CD14-positive monocyte (primary cell): Measurements from ENCODE around the gene ADAMTS18. TPM values are rescaled to one million over a fixed set of nuclear protein-coding genes. Genes with fewer than 3 reads are reported as not detected.

Source experiments
- DNase-seq, 3 donors: peaks; one replicate each; pipeline ENCODE4 v3.0.0-alpha.2; 2011 to 2022
- H2AFZ ChIP-seq: 2 replicates; pipeline ENCODE4 v1.6.0; 2012; ENCODE audit warnings: mild to moderate bottlenecking, low read depth, low read length, inconsistent platforms; ENCODE audit not compliant: insufficient read depth, poor library complexity, severe bottlenecking
- H3K27ac ChIP-seq, 2 donors: 1 replicate in 1 of 2; 2 replicates in 1 of 2; pipeline ENCODE4 v1.5.1; 2012 to 2013; ENCODE audit warnings: low read length in 2 of 2, control low read depth in 1 of 2, inconsistent platforms in 1 of 2, low read depth in 1 of 2, mild to moderate bottlenecking in 1 of 2
- H3K27me3 ChIP-seq, 2 donors: one replicate each; pipeline versions ENCODE4 v1.6.0 to v1.6.1; 2011 to 2013; ENCODE audit warnings: low read length in 2 of 2; ENCODE audit not compliant: control insufficient read depth in 2 of 2, insufficient read depth in 2 of 2
- H3K36me3 ChIP-seq, 2 donors: replicated peaks in 1 of 2; 1 replicate in 1 of 2; 2 replicates in 1 of 2; pipeline versions ENCODE4 v1.5.1 to v1.6.1; 2012 to 2013; ENCODE audit warnings: low read length in 2 of 2, control low read depth in 1 of 2, inconsistent platforms in 1 of 2, mild to moderate bottlenecking in 1 of 2; ENCODE audit not compliant: insufficient read depth in 2 of 2, control insufficient read depth in 1 of 2
- H3K4me1 ChIP-seq, 2 donors: 1 replicate in 1 of 2; 2 replicates in 1 of 2; pipeline versions ENCODE4 v1.5.1 to v1.6.1; 2012 to 2013; ENCODE audit warnings: low read length in 2 of 2, control low read depth in 1 of 2, inconsistent platforms in 1 of 2, mild to moderate bottlenecking in 1 of 2, moderate library complexity in 1 of 2; ENCODE audit not compliant: insufficient read depth in 2 of 2, control insufficient read depth in 1 of 2
- H3K4me2 ChIP-seq: replicated peaks from 2 replicates; pipeline ENCODE3; 2012; ENCODE audit warnings: low read length, moderate library complexity, mild to moderate bottlenecking; ENCODE audit not compliant: poor library complexity, severe bottlenecking; ENCODE audit errors: extremely low read depth
- H3K4me3 ChIP-seq, 3 experiments: fragments of 200-600 bp in 1 of 3; sonication (generic) in 1 of 3; replicated peaks in 1 of 3; 1 replicate in 2 of 3; 2 replicates in 1 of 3; pipeline ENCODE4 v1.5.1; 2011 to 2013; ENCODE audit warnings: low read length in 3 of 3, mild to moderate bottlenecking in 3 of 3, control low read depth in 2 of 3, low read depth in 2 of 3, inconsistent platforms in 1 of 3, moderate library complexity in 1 of 3
- H3K79me2 ChIP-seq: 2 replicates; pipeline ENCODE4 v1.6.0; 2012; ENCODE audit warnings: mild to moderate bottlenecking, control low read depth, inconsistent platforms, low read length, moderate library complexity; ENCODE audit not compliant: insufficient read depth
- H3K9ac ChIP-seq: 2 replicates; pipeline ENCODE4 v1.6.0; 2017; ENCODE audit warnings: low read length, mild to moderate bottlenecking; ENCODE audit not compliant: insufficient read depth, poor library complexity, severe bottlenecking
- H3K9me3 ChIP-seq, 2 donors: replicated peaks in 1 of 2; 1 replicate in 1 of 2; 2 replicates in 1 of 2; pipeline versions ENCODE4 v1.5.1 to v1.6.1; 2012 to 2013; ENCODE audit warnings: low read length in 2 of 2, control low read depth in 1 of 2; ENCODE audit not compliant: control insufficient read depth in 1 of 2, insufficient read depth in 1 of 2
- H4K20me1 ChIP-seq: 2 replicates; pipeline ENCODE4 v1.6.0; 2012; ENCODE audit warnings: mild to moderate bottlenecking, low read length, control low read depth, moderate library complexity; ENCODE audit not compliant: insufficient read depth
- H3K27ac Mint-ChIP-seq, 7 donors: one replicate each; pipeline ENCODE4 v1.8.0; 2020; ENCODE audit warnings: mild to moderate bottlenecking in 7 of 7, mixed read lengths in 7 of 7, moderate library complexity in 6 of 7, inconsistent platforms in 2 of 7
- H3K27me3 Mint-ChIP-seq, 3 donors: one replicate each; pipeline ENCODE4 v1.8.0; 2021 to 2022; ENCODE audit warnings: low read depth in 3 of 3, mild to moderate bottlenecking in 3 of 3, mixed read lengths in 3 of 3, moderate library complexity in 3 of 3, inconsistent platforms in 1 of 3
- H3K36me3 Mint-ChIP-seq, 2 donors: one replicate each; pipeline ENCODE4 v1.8.0; 2020; ENCODE audit warnings: mixed read lengths in 2 of 2, inconsistent platforms in 1 of 2, mild to moderate bottlenecking in 1 of 2
- H3K4me1 Mint-ChIP-seq: one replicate; pipeline ENCODE4 v1.8.0; 2020; ENCODE audit warnings: mild to moderate bottlenecking, mixed read lengths
- H3K4me3 Mint-ChIP-seq, 2 donors: one replicate each; pipeline ENCODE4 v1.8.0; 2020; ENCODE audit warnings: mild to moderate bottlenecking in 2 of 2, mixed read lengths in 2 of 2, moderate library complexity in 1 of 2
- H3K9me3 Mint-ChIP-seq, 7 donors: one replicate each; pipeline ENCODE4 v1.8.0; 2020 to 2022; ENCODE audit warnings: mixed read lengths in 7 of 7, mild to moderate bottlenecking in 6 of 7, moderate library complexity in 6 of 7, inconsistent platforms in 2 of 7
- WGBS: methylation state at CpG from one replicate; pipeline ENCODE4 v1.1.5; 2013; ENCODE audit warnings: missing lambda C conversion rate; ENCODE audit not compliant: insufficient coverage; 5-methylcytosine and 5-hydroxymethylcytosine counted together
- intact Hi-C, 2 donors: fragments of 100-400 bp; cut with micrococcal nuclease; formaldehyde crosslinking; loops; one replicate each; pipeline versions ENCODE4 v1.15.0 to v1.15.1; 2023
- polyA plus RNA-seq, 3 donors: library from polyadenylated mRNA; depleted of rRNA in 1 of 3; unstranded in 2 of 3; stranded (reverse) in 1 of 3; fragments of 300-500 nt in 2 of 3; fragments of >200 nt in 1 of 3; fragmentation: Illumina TruSeq in 2 of 3; gene quantifications; 1 replicate in 2 of 3; 2 replicates in 1 of 3; pipeline ENCODE4 v1.2.3, GENCODE V29; 2012 to 2021
- TF ChIP-seq, protein P1 (sequence below): fragments of 200-600 bp; IDR thresholded peaks from one replicate; pipeline ENCODE4 v1.8.0; 2022; ENCODE audit warnings: antibody characterized with exemption, mild to moderate bottlenecking

ADAMTS18 gene
- polyA plus RNA-seq, 3 donors, result not detected

DNA sequence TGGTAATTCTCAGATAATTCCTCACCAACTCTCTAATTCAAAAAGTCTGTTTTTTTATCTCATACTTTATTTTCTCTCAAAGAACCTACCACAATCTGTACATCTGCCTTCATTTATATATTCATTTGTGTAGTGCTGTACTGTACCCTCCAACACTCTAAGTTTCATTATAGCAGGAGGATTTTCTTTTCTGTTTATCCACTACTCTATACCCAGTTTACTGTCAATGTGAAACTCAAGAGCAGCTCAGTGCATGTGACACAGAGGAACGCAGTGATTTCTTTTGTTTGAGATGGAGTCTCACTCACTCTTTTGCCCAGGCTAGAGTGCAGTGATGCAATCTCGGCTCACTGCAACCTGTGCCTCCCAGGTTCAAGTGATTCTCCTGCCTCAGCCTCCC lies 117.8 kb downstream of the ADAMTS18 start:
- peaks cover 0 to 10% (median 0%) of the 10 kb centered on the region in 7 donors for H3K9me3 Mint-ChIP-seq
- TF ChIP-seq, protein P1, sequence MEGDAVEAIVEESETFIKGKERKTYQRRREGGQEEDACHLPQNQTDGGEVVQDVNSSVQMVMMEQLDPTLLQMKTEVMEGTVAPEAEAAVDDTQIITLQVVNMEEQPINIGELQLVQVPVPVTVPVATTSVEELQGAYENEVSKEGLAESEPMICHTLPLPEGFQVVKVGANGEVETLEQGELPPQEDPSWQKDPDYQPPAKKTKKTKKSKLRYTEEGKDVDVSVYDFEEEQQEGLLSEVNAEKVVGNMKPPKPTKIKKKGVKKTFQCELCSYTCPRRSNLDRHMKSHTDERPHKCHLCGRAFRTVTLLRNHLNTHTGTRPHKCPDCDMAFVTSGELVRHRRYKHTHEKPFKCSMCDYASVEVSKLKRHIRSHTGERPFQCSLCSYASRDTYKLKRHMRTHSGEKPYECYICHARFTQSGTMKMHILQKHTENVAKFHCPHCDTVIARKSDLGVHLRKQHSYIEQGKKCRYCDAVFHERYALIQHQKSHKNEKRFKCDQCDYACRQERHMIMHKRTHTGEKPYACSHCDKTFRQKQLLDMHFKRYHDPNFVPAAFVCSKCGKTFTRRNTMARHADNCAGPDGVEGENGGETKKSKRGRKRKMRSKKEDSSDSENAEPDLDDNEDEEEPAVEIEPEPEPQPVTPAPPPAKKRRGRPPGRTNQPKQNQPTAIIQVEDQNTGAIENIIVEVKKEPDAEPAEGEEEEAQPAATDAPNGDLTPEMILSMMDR, result no peak
- H3K9ac ChIP-seq, result no peak overlapping the region
- no peak overlapping the region for H3K4me3 Mint-ChIP-seq
- no peaks in the 10 kb centered on the region for H3K9me3 ChIP-seq
- no peaks in the 10 kb centered on the region for H3K79me2 ChIP-seq
- no peak overlapping the region for H3K27ac Mint-ChIP-seq
- no peaks in the 10 kb centered on the region for H3K27me3 ChIP-seq
- no peaks in the 10 kb centered on the region for H3K36me3 ChIP-seq
- H3K4me1 Mint-ChIP-seq, result no peaks in the 10 kb centered on the region
- H2AFZ ChIP-seq, result no peak overlapping the region
- 89% methylated on average over 2 of the region's 2 CpGs for WGBS
- no peak overlapping the region for H3K27ac ChIP-seq
- H3K4me3 ChIP-seq, result no peak overlapping the region
- intact Hi-C loops, result no loop called here
- H3K4me1 ChIP-seq, result no peaks in the 10 kb centered on the region
- no peaks in the 10 kb centered on the region for H4K20me1 ChIP-seq
- H3K27me3 Mint-ChIP-seq, result peaks cover 0 to 3% (median 1%) of the 10 kb centered on the region in 3 donors
- DNase-seq, result no peak
- no peaks in the 10 kb centered on the region for H3K36me3 Mint-ChIP-seq
- no peak overlapping the region for H3K4me2 ChIP-seq

DNA sequence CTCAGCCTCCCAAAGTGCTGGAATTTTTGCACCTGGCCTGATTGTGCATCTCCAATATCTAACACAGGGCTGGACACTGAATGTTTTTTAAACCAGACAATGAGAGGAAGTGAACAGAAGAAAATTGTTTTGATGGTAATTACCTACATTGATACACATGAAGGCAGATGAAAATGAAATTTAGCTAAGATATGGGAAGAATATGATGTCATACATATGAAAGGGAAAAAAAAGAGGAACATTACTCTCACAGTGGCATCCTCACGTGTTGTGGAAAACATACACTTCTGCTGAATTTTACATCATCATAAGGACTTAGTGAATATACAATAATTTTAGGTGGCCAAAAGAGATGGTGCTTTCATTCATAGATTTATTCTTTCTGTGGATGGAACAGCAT lies 124.0 kb downstream of the ADAMTS18 start:
- TF ChIP-seq, protein P1, result no peak
- Histone ChIP-seq H3K36me3 (no peaks in the 10 kb centered on the region), H2AFZ (no peak overlapping the region), H3K4me1 (no peaks in the 10 kb centered on the region), H3K27me3 (no peaks in the 10 kb centered on the region), H3K79me2 (no peaks in the 10 kb centered on the region), H3K4me3 (no peak overlapping the region), H4K20me1 (no peaks in the 10 kb centered on the region), H3K9ac (no peak overlapping the region), H3K4me2 (no peak overlapping the region), H3K27ac (no peak overlapping the region), H3K9me3 (no peaks in the 10 kb centered on the region)
- intact Hi-C loops, result no loop called here
- no peak overlapping the region for H3K27ac Mint-ChIP-seq
- DNase-seq, result no peak
- peaks cover 0 to 3% (median 0%) of the 10 kb centered on the region in 3 donors for H3K27me3 Mint-ChIP-seq
- H3K9me3 Mint-ChIP-seq, result peaks cover 0 to 7% (median 0%) of the 10 kb centered on the region in 7 donors
- no peaks in the 10 kb centered on the region for H3K36me3 Mint-ChIP-seq
- H3K4me1 Mint-ChIP-seq, result no peaks in the 10 kb centered on the region
- WGBS, result no CpG with 5 or more reads among the region's 1 CpG
- H3K4me3 Mint-ChIP-seq, result no peak overlapping the region
